Measurements from ENCODE around the gene OBP2A. TPM values are rescaled to one million over a fixed set of nuclear protein-coding genes. Genes with fewer than 3 reads are reported as not detected.
A peak's percentile ranks its signal among the peaks of the same experiment; 100 is the strongest.

Gene OBP2A
- total and polyA plus RNA-seq, 2 of the 8 experiments (the other 6 are each of a cell fraction or from before 2014, with no cell fraction given), result not detected

DNA sequence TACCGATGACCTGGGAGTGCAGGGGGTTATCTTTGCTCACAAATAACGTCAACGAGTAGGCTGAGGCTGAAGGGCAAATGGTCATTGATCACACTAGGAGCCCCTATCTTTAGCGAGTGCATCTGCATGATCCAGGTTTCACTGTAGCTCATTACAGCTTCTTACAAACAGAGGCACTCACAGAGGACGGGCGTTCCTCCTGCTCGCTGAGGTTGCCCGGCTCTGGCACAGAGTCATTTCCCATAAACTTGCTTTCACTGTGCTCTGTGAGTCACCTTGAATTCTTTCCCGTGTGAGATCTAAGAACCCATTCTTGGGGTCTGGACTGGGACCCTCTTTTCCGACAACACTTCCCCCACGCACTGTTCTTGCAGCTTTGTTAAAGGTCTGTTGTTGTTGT is 13.7 kb downstream of the OBP2A start:
- no peak overlapping the region for H4K91ac ChIP-seq (replicated peaks; ENCODE audit: insufficient read length, low read length)
- H4K5ac ChIP-seq (ENCODE audit: insufficient read length, low read depth, low read length), result no peak overlapping the region
- no peak overlapping the region for H2BK5ac ChIP-seq (ENCODE audit: low read depth, low read length)
- CTCF ChIA-PET (ENCODE audit: partially characterized antibody), result interaction anchor here (1.5 kb wide), 1 partner anchor 55 kb away, joined by 3 read pairs; no protein-coding TSS in a partner anchor
- H3K56ac ChIP-seq (replicated peaks; ENCODE audit: insufficient read length, low read depth, low read length), result no peak overlapping the region
- no peaks in the 10 kb centered on the region for H3K9me3 ChIP-seq (ENCODE audit: insufficient read depth in 2 of 2, low read depth in 1 of 2, low read length in 1 of 2)
- H3K23ac ChIP-seq (ENCODE audit: insufficient read length), result no peak overlapping the region
- WGBS, 2 experiments (ENCODE audit: extremely low coverage in 1 of 2, insufficient coverage in 1 of 2, insufficient read length in 1 of 2, insufficient replicate concordance in 2 of 2, low coverage in 1 of 2, low lambda C conversion rate in 2 of 2, missing lambda C conversion rate in 1 of 2), result 87% methylated on average over 11 of the region's 11 CpGs; no CpG with 5 or more reads in 1 of the 2 experiments
- no peak overlapping the region for H2AFZ ChIP-seq (ENCODE audit: low read length)
- H2BK20ac ChIP-seq (ENCODE audit: low read length), result no peak overlapping the region
- no peak overlapping the region for H3K27ac ChIP-seq (ENCODE audit: low read depth, low read length)
- H3K18ac ChIP-seq (ENCODE audit: extremely low read depth, low read length), result no peak overlapping the region
- H3K4me1 ChIP-seq (replicated peaks in 1 of 4; ENCODE audit: control insufficient read depth in 3 of 4, insufficient read depth in 4 of 4, low read length in 3 of 4), result peaks cover 0 to 3% (median 0%) of the 10 kb centered on the region in 4 experiments; a peak in 2 of 7 replicates
- H4K8ac ChIP-seq (ENCODE audit: extremely low read depth, insufficient read depth, low read length), result no peak overlapping the region
- DNase-seq (ENCODE audit: low read depth in 1 of 2, low spot score in 2 of 2), result no peak
- no peaks in the 10 kb centered on the region for H3K36me3 ChIP-seq (ENCODE audit: control insufficient read depth in 2 of 4, insufficient read depth in 4 of 4, low read length in 3 of 4)
- no peak overlapping the region for H2BK120ac ChIP-seq (replicated peaks; ENCODE audit: low read depth, low read length)
- H3K4me2 ChIP-seq (ENCODE audit: insufficient read depth in 1 of 2, low read depth in 2 of 2, low read length in 2 of 2), result no peak overlapping the region
- no peak overlapping the region for H2BK15ac ChIP-seq (ENCODE audit: low read length)
- H3K27me3 ChIP-seq (replicated peaks in 1 of 4; ENCODE audit: control insufficient read depth in 3 of 4, extremely low read depth in 1 of 4, insufficient read depth in 3 of 4, low read length in 3 of 4), result no peaks in the 10 kb centered on the region; a peak in 1 of 7 replicates
- no peak overlapping the region for H3K9ac ChIP-seq (replicated peaks in 1 of 4; ENCODE audit: extremely low read depth in 1 of 4, low read depth in 3 of 4, low read length in 3 of 4)
- no peak for TF ChIP-seq NANOG (IDR thresholded peaks at IDR 0.05; ENCODE audit: insufficient read depth, low read depth, low read length, poor library complexity, severe bottlenecking)
- no peak for TF ChIP-seq POU5F1 (IDR thresholded peaks at IDR 0.05; ENCODE audit: low read depth, low read length)
- no peak for TF ChIP-seq CHD1 (IDR thresholded peaks at IDR 0.05; ENCODE audit: low read depth, low read length)
- TF ChIP-seq, protein P1, sequence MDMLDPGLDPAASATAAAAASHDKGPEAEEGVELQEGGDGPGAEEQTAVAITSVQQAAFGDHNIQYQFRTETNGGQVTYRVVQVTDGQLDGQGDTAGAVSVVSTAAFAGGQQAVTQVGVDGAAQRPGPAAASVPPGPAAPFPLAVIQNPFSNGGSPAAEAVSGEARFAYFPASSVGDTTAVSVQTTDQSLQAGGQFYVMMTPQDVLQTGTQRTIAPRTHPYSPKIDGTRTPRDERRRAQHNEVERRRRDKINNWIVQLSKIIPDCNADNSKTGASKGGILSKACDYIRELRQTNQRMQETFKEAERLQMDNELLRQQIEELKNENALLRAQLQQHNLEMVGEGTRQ (IDR thresholded peaks at IDR 0.05; ENCODE audit: low read length), result no peak
- no peak for TF ChIP-seq CEBPB (IDR thresholded peaks at IDR 0.05; ENCODE audit: low read depth, low read length)
- TF ChIP-seq NRF1 (IDR thresholded peaks at IDR 0.05; ENCODE audit: low read depth, low read length), result no peak
- TF ChIP-seq EZH2 (IDR thresholded peaks at IDR 0.05; ENCODE audit: low read depth, low read length, severe bottlenecking), result no peak
- no peak for TF ChIP-seq SP4 (IDR thresholded peaks at IDR 0.05; ENCODE audit: low read length)
- no peak for TF ChIP-seq PHF8 (conservative IDR thresholded peaks at IDR 0.05; ENCODE audit: low read depth, low read length)
- TF ChIP-seq TAF7 (optimal IDR thresholded peaks at IDR 0.05; ENCODE audit: borderline replicate concordance, low read depth, low read length), result no peak
- TF ChIP-seq, protein P2, sequence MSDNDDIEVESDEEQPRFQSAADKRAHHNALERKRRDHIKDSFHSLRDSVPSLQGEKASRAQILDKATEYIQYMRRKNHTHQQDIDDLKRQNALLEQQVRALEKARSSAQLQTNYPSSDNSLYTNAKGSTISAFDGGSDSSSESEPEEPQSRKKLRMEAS (IDR thresholded peaks at IDR 0.05), result no peak
- no peak for TF ChIP-seq KDM1A (IDR thresholded peaks at IDR 0.05; ENCODE audit: borderline replicate concordance, low read length)
- TF ChIP-seq TCF12 (IDR thresholded peaks at IDR 0.05; ENCODE audit: low read depth, low read length), result no peak
- H3K4me3 ChIP-seq (ENCODE audit: extremely low read depth in 1 of 4, insufficient read depth in 2 of 4, low read depth in 3 of 4, low read length in 4 of 4), result no peak overlapping the region
- no peaks in the 10 kb centered on the region; the same call in 1 of the 2 replicates for H3K23me2 ChIP-seq (ENCODE audit: low read depth, low read length)
- no peaks in the 10 kb centered on the region for H4K20me1 ChIP-seq (replicated peaks in 1 of 2; ENCODE audit: control insufficient read depth in 1 of 2, insufficient read depth in 2 of 2, low read length in 2 of 2)
- no peak overlapping the region for H2AK5ac ChIP-seq (ENCODE audit: low read depth, low read length)
- POLR2A ChIA-PET (ENCODE audit: partially characterized antibody), result no interaction called here
- H3K4ac ChIP-seq (replicated peaks; ENCODE audit: insufficient read length, low read depth, low read length), result no peak overlapping the region
- H2BK12ac ChIP-seq (ENCODE audit: low read depth, low read length), result 0 out of 2 replicates have a peak overlapping the region, but pooled peaks have one; percentile 7
- no peak for FAIRE-seq
- no peaks in the 10 kb centered on the region for H3K79me1 ChIP-seq (ENCODE audit: low read depth, low read length)
- H3K79me2 ChIP-seq (ENCODE audit: control insufficient read depth in 1 of 2, insufficient read depth in 2 of 2, low read length in 2 of 2), result no peaks in the 10 kb centered on the region
- H3K14ac ChIP-seq (ENCODE audit: insufficient read length), result no peak overlapping the region

All from H1 (cell line).